Mesendoderm (in vitro differentiated cells): ENCODE data around the gene CA14.
"Not testable (repeated sequence)": the region's sequence is repeated elsewhere in the genome, so short reads cannot be mapped to it uniquely, and the experiment has no call there.

Experiments
- DNase-seq: peaks from one replicate; pipeline ENCODE4 v3.0.0; 2013
- H2AK5ac ChIP-seq: 2 replicates; pipeline ENCODE4 v1.6.1; 2013; ENCODE audit warnings: low read length, inconsistent platforms
- H2BK120ac ChIP-seq: 2 replicates; pipeline ENCODE4 v1.6.1; 2013; ENCODE audit warnings: low read depth, mild to moderate bottlenecking, low read length, moderate library complexity, mixed read lengths
- H2BK15ac ChIP-seq: replicated peaks from 2 replicates; pipeline ENCODE4 v1.6.1; 2013; ENCODE audit warnings: low read depth, mild to moderate bottlenecking, moderate library complexity
- H2BK5ac ChIP-seq: 2 replicates; pipeline ENCODE4 v1.6.1; 2013; ENCODE audit warnings: low read length, inconsistent platforms
- H3K18ac ChIP-seq: 2 replicates; pipeline ENCODE4 v1.6.1; 2013; ENCODE audit warnings: mild to moderate bottlenecking, low read length, mixed read lengths
- H3K23ac ChIP-seq: one replicate; pipeline ENCODE4 v1.6.1; 2013; ENCODE audit warnings: low read length
- H3K27ac ChIP-seq: 2 replicates; pipeline ENCODE4 v1.5.1; 2013; ENCODE audit warnings: low read depth, mild to moderate bottlenecking, inconsistent platforms, low read length, moderate library complexity
- H3K27me3 ChIP-seq: 2 replicates; pipeline ENCODE4 v1.6.1; 2013; ENCODE audit warnings: low read length, control low read depth, mild to moderate bottlenecking, inconsistent platforms; ENCODE audit not compliant: insufficient read depth, poor library complexity
- H3K36me3 ChIP-seq: 2 replicates; pipeline ENCODE4 v1.6.1; 2013; ENCODE audit warnings: low read length, inconsistent platforms; ENCODE audit not compliant: control insufficient read depth, insufficient read depth
- H3K4ac ChIP-seq: one replicate; pipeline ENCODE4 v1.6.1; 2013; ENCODE audit warnings: low read depth, mild to moderate bottlenecking, low read length, moderate library complexity
- H3K4me1 ChIP-seq: 2 replicates; pipeline ENCODE4 v1.6.1; 2013; ENCODE audit warnings: low read depth, low read length, inconsistent platforms; ENCODE audit not compliant: control insufficient read depth
- H3K4me2 ChIP-seq: 2 replicates; pipeline ENCODE4 v1.6.1; 2013; ENCODE audit warnings: low read length
- H3K4me3 ChIP-seq: 2 replicates; pipeline ENCODE4 v1.5.1; 2013; ENCODE audit warnings: mild to moderate bottlenecking, low read length
- H3K56ac ChIP-seq: one replicate; pipeline ENCODE4 v1.6.1; 2013; ENCODE audit warnings: low read length
- H3K79me1 ChIP-seq: 2 replicates; pipeline ENCODE4 v1.6.1; 2013; ENCODE audit warnings: low read length, inconsistent platforms
- H3K79me2 ChIP-seq: 2 replicates; pipeline ENCODE4 v1.6.1; 2013; ENCODE audit warnings: mild to moderate bottlenecking, low read length; ENCODE audit not compliant: control insufficient read depth, insufficient read depth
- H3K9ac ChIP-seq: 2 replicates; pipeline ENCODE4 v1.6.1; 2013; ENCODE audit warnings: low read length, inconsistent platforms
- H4K5ac ChIP-seq: one replicate; pipeline ENCODE4 v1.6.1; 2013; ENCODE audit warnings: low read length
- H4K8ac ChIP-seq: one replicate; pipeline ENCODE4 v1.6.1; 2013; ENCODE audit warnings: low read depth, mild to moderate bottlenecking, control low read depth, low read length, moderate library complexity
- WGBS: extraction: QIAGEN DNeasy Blood & Tissue Kit; methylation state at CpG from one replicate; pipeline ENCODE4 v1.1.7; 2013; ENCODE audit warnings: low lambda C conversion rate, missing lambda C conversion rate; ENCODE audit not compliant: insufficient coverage; ENCODE audit errors: extremely low coverage; 5-methylcytosine and 5-hydroxymethylcytosine counted together

The CA14 gene

DNA sequence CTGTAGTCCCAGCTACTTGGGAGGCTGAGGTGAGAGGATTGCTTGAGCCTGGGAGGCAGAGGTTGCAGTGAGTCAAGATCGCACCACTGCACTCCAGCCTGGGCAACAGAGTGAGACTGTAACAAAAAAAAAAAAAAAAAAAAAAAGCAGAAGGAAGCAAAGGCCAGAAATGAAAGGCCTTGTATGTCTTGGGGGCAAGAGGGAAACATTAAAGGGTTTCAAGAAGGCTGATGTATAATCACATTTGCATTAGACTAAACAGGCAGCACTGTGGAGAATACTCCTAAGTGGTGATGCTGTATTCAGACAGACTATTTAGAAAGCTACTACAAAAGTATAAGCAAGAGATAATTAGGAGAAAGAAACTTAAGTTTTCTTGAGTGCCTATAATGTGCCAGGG lies 32.0 kb upstream of the CA14 start:
- Histone ChIP-seq H3K4me2 (no peak overlapping the region), H3K79me1 (no peaks in the 10 kb centered on the region), H2BK5ac (no peak overlapping the region), H3K4ac (no peak overlapping the region), H3K4me1 (no peaks in the 10 kb centered on the region), H3K23ac (no peak overlapping the region), H3K79me2 (no peaks in the 10 kb centered on the region), H3K36me3 (peaks cover 4% of the 10 kb centered on the region), H3K27ac (no peak overlapping the region), H4K8ac (no peak overlapping the region), H3K56ac (no peak overlapping the region), H2BK120ac (no peak overlapping the region), H3K27me3 (no peaks in the 10 kb centered on the region), H4K5ac (no peak overlapping the region), H2AK5ac (no peak overlapping the region), H2BK15ac (no peak overlapping the region), H3K4me3 (no peak overlapping the region), H3K18ac (no peak overlapping the region), H3K9ac (no peak overlapping the region)
- no CpG with 5 or more reads among the region's 1 CpG for WGBS
- DNase-seq: no peak

GRCh38 chr1:150226486-150226885 lies 31.1 kb upstream of the CA14 start:
- H3K36me3 ChIP-seq: peaks cover 4% of the 10 kb centered on the region
- 100% methylated on average over 2 of the region's 2 CpGs for WGBS
- H4K5ac ChIP-seq: no peak overlapping the region
- no peaks in the 10 kb centered on the region for H3K27me3 ChIP-seq
- DNase-seq: no peak
- H3K9ac ChIP-seq: no peak overlapping the region
- peaks cover 3% of the 10 kb centered on the region for H3K79me2 ChIP-seq
- no peak overlapping the region for H3K18ac ChIP-seq
- no peak overlapping the region for H3K4ac ChIP-seq
- no peaks in the 10 kb centered on the region for H3K79me1 ChIP-seq
- no peaks in the 10 kb centered on the region for H3K4me1 ChIP-seq
- no peak overlapping the region for H3K56ac ChIP-seq
- H2BK5ac ChIP-seq: no peak overlapping the region
- no peak overlapping the region for H3K23ac ChIP-seq
- H4K8ac ChIP-seq: no peak overlapping the region
- H3K4me3 ChIP-seq: no peak overlapping the region
- H2AK5ac ChIP-seq: no peak overlapping the region
- H2BK15ac ChIP-seq: no peak overlapping the region
- no peak overlapping the region for H2BK120ac ChIP-seq
- H3K4me2 ChIP-seq: no peak overlapping the region
- no peak overlapping the region for H3K27ac ChIP-seq

- H3K9ac ChIP-seq: no peak overlapping the region
- no peak overlapping the region for H4K5ac ChIP-seq
- no peak overlapping the region for H2BK5ac ChIP-seq
Measured at GRCh38 chr1:150227228-150227627, 30.3 kb upstream of the CA14 start.

GRCh38 chr1:150228246-150228645 lies 29.3 kb upstream of the CA14 start:
- H3K4me2 ChIP-seq, H3K27me3 ChIP-seq, H2BK15ac ChIP-seq, H2AK5ac ChIP-seq, H2BK120ac ChIP-seq, H2BK5ac ChIP-seq, H4K5ac ChIP-seq, H3K4ac ChIP-seq, H3K9ac ChIP-seq, H3K4me3 ChIP-seq, H3K18ac ChIP-seq, H3K23ac ChIP-seq, H3K56ac ChIP-seq, H4K8ac ChIP-seq, DNase-seq, H3K79me1 ChIP-seq, H3K36me3 ChIP-seq, H3K27ac ChIP-seq, H3K4me1 ChIP-seq: not testable (repeated sequence)
- peaks cover 16% of the 10 kb centered on the region for H3K79me2 ChIP-seq
- WGBS: no CpG with 5 or more reads among the region's 10 CpGs

More at GRCh38 chr1:150227228-150227627, 30.3 kb upstream of the CA14 start:
- no peak overlapping the region for H3K18ac ChIP-seq
- H2BK120ac ChIP-seq: no peak overlapping the region
- no peak overlapping the region for H3K56ac ChIP-seq
- H3K4me2 ChIP-seq: no peak overlapping the region
- no peak overlapping the region for H2AK5ac ChIP-seq
- no peak overlapping the region for H4K8ac ChIP-seq
- peaks cover 6% of the 10 kb centered on the region for H3K36me3 ChIP-seq
- peaks cover 2% of the 10 kb centered on the region for H3K79me1 ChIP-seq
- no peaks in the 10 kb centered on the region for H3K27me3 ChIP-seq
- H3K23ac ChIP-seq: no peak overlapping the region
- peaks cover 7% of the 10 kb centered on the region for H3K79me2 ChIP-seq
- H3K27ac ChIP-seq: no peak overlapping the region
- no peaks in the 10 kb centered on the region for H3K4me1 ChIP-seq
- no peak overlapping the region for H3K4me3 ChIP-seq
- DNase-seq: no peak
- no peak overlapping the region for H3K4ac ChIP-seq
- no peak overlapping the region for H2BK15ac ChIP-seq

GRCh38 chr1:150232921-150233320 lies 24.7 kb upstream of the CA14 start:
- not testable (repeated sequence) for H3K4me3 ChIP-seq, H3K36me3 ChIP-seq, H2AK5ac ChIP-seq, H4K5ac ChIP-seq, H3K56ac ChIP-seq, H3K18ac ChIP-seq, H4K8ac ChIP-seq, H2BK120ac ChIP-seq, H3K27me3 ChIP-seq, H3K4me2 ChIP-seq, H3K23ac ChIP-seq, H3K4me1 ChIP-seq, H3K9ac ChIP-seq, H3K4ac ChIP-seq, H2BK15ac ChIP-seq, H3K79me1 ChIP-seq, DNase-seq, H2BK5ac ChIP-seq, H3K27ac ChIP-seq
- no CpG with 5 or more reads among the region's 10 CpGs for WGBS
- H3K79me2 ChIP-seq: peaks cover 41% of the 10 kb centered on the region
